ENCODE data around the gene IRF2BPL.
"Not testable (repeated sequence)": the region's sequence is repeated elsewhere in the genome, so short reads cannot be mapped to it uniquely, and the experiment has no call there.

The IRF2BPL gene

GRCh38 chr14:77022236-77022852 lies 6.2 kb downstream of the IRF2BPL start:
- Histone ChIP-seq H3K4me2 (ENCODE audit: low read length) (no peak overlapping the region), H3K9ac (ENCODE audit: low read length) (no peak overlapping the region)
- no peak for DNase-seq

GRCh38 chr14:77021424-77021823 lies 7.1 kb downstream of the IRF2BPL start:
- not testable (repeated sequence) for H3K9ac ChIP-seq (ENCODE audit: low read length); H2BK120ac ChIP-seq (ENCODE audit: low read depth, low read length); H3K56ac ChIP-seq (ENCODE audit: low read length); H3K36me3 ChIP-seq (ENCODE audit: control insufficient read depth, insufficient read depth, low read length); H3K18ac ChIP-seq (ENCODE audit: low read length); H2BK5ac ChIP-seq (ENCODE audit: low read length); H3K4me2 ChIP-seq (ENCODE audit: low read length); H2AK5ac ChIP-seq (ENCODE audit: low read length); H3K27me3 ChIP-seq (ENCODE audit: insufficient read depth, low read length, poor library complexity); H3K4ac ChIP-seq (ENCODE audit: low read depth, low read length); H2BK15ac ChIP-seq (replicated peaks; ENCODE audit: low read depth); H3K27ac ChIP-seq (ENCODE audit: low read depth, low read length); H3K79me1 ChIP-seq (ENCODE audit: low read length); DNase-seq; H3K23ac ChIP-seq (ENCODE audit: low read length); H3K4me3 ChIP-seq (ENCODE audit: low read length); H4K8ac ChIP-seq (ENCODE audit: low read depth, low read length); H4K5ac ChIP-seq (ENCODE audit: low read length)
- Histone ChIP-seq H3K79me2 (ENCODE audit: control insufficient read depth, insufficient read depth, low read length) (peaks cover 16% of the 10 kb centered on the region), H3K4me1 (ENCODE audit: control insufficient read depth, low read depth, low read length) (peaks cover 12% of the 10 kb centered on the region)
- WGBS (ENCODE audit: extremely low coverage, insufficient coverage, low lambda C conversion rate), result no CpG with 5 or more reads among the region's 11 CpGs

More at GRCh38 chr14:77022236-77022852, 6.2 kb downstream of the IRF2BPL start:
- no peak overlapping the region for H3K18ac ChIP-seq (ENCODE audit: low read length)
- no peaks in the 10 kb centered on the region for H3K27me3 ChIP-seq (ENCODE audit: insufficient read depth, low read length, poor library complexity)
- H3K79me2 ChIP-seq (ENCODE audit: control insufficient read depth, insufficient read depth, low read length), result peaks cover 23% of the 10 kb centered on the region
- H3K56ac ChIP-seq (ENCODE audit: low read length), result no peak overlapping the region
- H2BK120ac ChIP-seq (ENCODE audit: low read depth, low read length), result no peak overlapping the region
- no peak overlapping the region for H3K4me3 ChIP-seq (ENCODE audit: low read length)
- H4K5ac ChIP-seq (ENCODE audit: low read length), result no peak overlapping the region
- no peak overlapping the region for H3K23ac ChIP-seq (ENCODE audit: low read length)
- peaks cover 12% of the 10 kb centered on the region for H3K4me1 ChIP-seq (ENCODE audit: control insufficient read depth, low read depth, low read length)
- no peak overlapping the region for H3K27ac ChIP-seq (ENCODE audit: low read depth, low read length)
- H3K4ac ChIP-seq (ENCODE audit: low read depth, low read length), result no peak overlapping the region
- H2BK15ac ChIP-seq (replicated peaks; ENCODE audit: low read depth), result no peak overlapping the region
- H3K36me3 ChIP-seq (ENCODE audit: control insufficient read depth, insufficient read depth, low read length), result no peaks in the 10 kb centered on the region
- H4K8ac ChIP-seq (ENCODE audit: low read depth, low read length), result no peak overlapping the region
- H3K79me1 ChIP-seq (ENCODE audit: low read length), result no peaks in the 10 kb centered on the region
- WGBS (ENCODE audit: extremely low coverage, insufficient coverage, low lambda C conversion rate), result no CpG with 5 or more reads among the region's 9 CpGs
- H2BK5ac ChIP-seq (ENCODE audit: low read length), result no peak overlapping the region
- no peak overlapping the region for H2AK5ac ChIP-seq (ENCODE audit: low read length)

GRCh38 chr14:77018785-77019184 lies 9.7 kb downstream of the IRF2BPL start:
- Histone ChIP-seq H2BK15ac (replicated peaks; ENCODE audit: low read depth) (no peak overlapping the region), H3K27me3 (ENCODE audit: insufficient read depth, low read length, poor library complexity) (no peaks in the 10 kb centered on the region), H3K4me2 (ENCODE audit: low read length) (no peak overlapping the region), H2AK5ac (ENCODE audit: low read length) (no peak overlapping the region), H3K4me3 (ENCODE audit: low read length) (no peak overlapping the region), H3K56ac (ENCODE audit: low read length) (no peak overlapping the region), H2BK5ac (ENCODE audit: low read length) (no peak overlapping the region), H3K4ac (ENCODE audit: low read depth, low read length) (no peak overlapping the region), H3K79me1 (ENCODE audit: low read length) (no peaks in the 10 kb centered on the region), H4K8ac (ENCODE audit: low read depth, low read length) (no peak overlapping the region), H3K23ac (ENCODE audit: low read length) (no peak overlapping the region), H3K9ac (ENCODE audit: low read length) (no peak overlapping the region), H4K5ac (ENCODE audit: low read length) (no peak overlapping the region), H3K27ac (ENCODE audit: low read depth, low read length) (no peak overlapping the region), H2BK120ac (ENCODE audit: low read depth, low read length) (no peak overlapping the region), H3K36me3 (ENCODE audit: control insufficient read depth, insufficient read depth, low read length) (no peaks in the 10 kb centered on the region), H3K4me1 (ENCODE audit: control insufficient read depth, low read depth, low read length) (peaks cover 7% of the 10 kb centered on the region), H3K79me2 (ENCODE audit: control insufficient read depth, insufficient read depth, low read length) (no peaks in the 10 kb centered on the region), H3K18ac (ENCODE audit: low read length) (no peak overlapping the region)
- no peak for DNase-seq
- WGBS (ENCODE audit: extremely low coverage, insufficient coverage, low lambda C conversion rate), result no CpG with 5 or more reads among the region's 3 CpGs

DNA sequence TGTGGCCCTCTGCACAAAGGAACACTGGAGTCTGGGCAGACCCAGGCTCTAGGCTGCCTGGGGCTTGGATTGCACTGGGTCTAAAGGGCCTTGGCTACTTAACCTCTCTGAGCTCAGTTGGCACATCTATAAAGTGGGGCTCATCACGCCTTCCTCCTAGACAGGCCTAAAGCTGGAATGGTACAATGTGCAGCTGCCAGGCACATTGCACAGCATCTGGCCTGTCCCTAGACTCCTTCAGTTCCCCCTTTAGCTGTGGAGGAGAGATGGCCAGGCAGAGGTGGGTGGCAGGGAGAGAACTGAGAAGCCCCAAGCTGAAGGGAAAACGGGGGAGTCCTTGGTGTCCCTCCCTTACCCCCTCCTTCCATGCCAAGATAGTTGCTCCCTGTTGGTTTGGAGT lies 10.8 kb downstream of the IRF2BPL start:
- Histone ChIP-seq H3K4me3 (ENCODE audit: low read length) (no peak overlapping the region), H3K79me1 (ENCODE audit: low read length) (no peaks in the 10 kb centered on the region), H3K79me2 (ENCODE audit: control insufficient read depth, insufficient read depth, low read length) (no peaks in the 10 kb centered on the region), H2BK120ac (ENCODE audit: low read depth, low read length) (no peak overlapping the region), H3K36me3 (ENCODE audit: control insufficient read depth, insufficient read depth, low read length) (no peaks in the 10 kb centered on the region), H4K5ac (ENCODE audit: low read length) (no peak overlapping the region), H3K23ac (ENCODE audit: low read length) (no peak overlapping the region), H3K4me2 (ENCODE audit: low read length) (no peak overlapping the region), H3K27me3 (ENCODE audit: insufficient read depth, low read length, poor library complexity) (no peaks in the 10 kb centered on the region), H4K8ac (ENCODE audit: low read depth, low read length) (no peak overlapping the region), H3K18ac (ENCODE audit: low read length) (no peak overlapping the region), H3K4me1 (ENCODE audit: control insufficient read depth, low read depth, low read length) (no peaks in the 10 kb centered on the region), H3K9ac (ENCODE audit: low read length) (no peak overlapping the region), H2AK5ac (ENCODE audit: low read length) (no peak overlapping the region), H3K56ac (ENCODE audit: low read length) (no peak overlapping the region), H2BK5ac (ENCODE audit: low read length) (no peak overlapping the region), H3K4ac (ENCODE audit: low read depth, low read length) (no peak overlapping the region), H2BK15ac (replicated peaks; ENCODE audit: low read depth) (no peak overlapping the region), H3K27ac (ENCODE audit: low read depth, low read length) (no peak overlapping the region)
- DNase-seq, result no peak
- WGBS (ENCODE audit: extremely low coverage, insufficient coverage, low lambda C conversion rate), result no CpG with 5 or more reads among the region's 2 CpGs

- no peaks in the 10 kb centered on the region for H3K79me2 ChIP-seq (ENCODE audit: control insufficient read depth, insufficient read depth, low read length)
- no peak overlapping the region for H3K4me3 ChIP-seq (ENCODE audit: low read length)
- H2BK120ac ChIP-seq (ENCODE audit: low read depth, low read length), result no peak overlapping the region
- no peak overlapping the region for H4K5ac ChIP-seq (ENCODE audit: low read length)
- no peak overlapping the region for H2BK15ac ChIP-seq (replicated peaks; ENCODE audit: low read depth)
- no peak overlapping the region for H3K4ac ChIP-seq (ENCODE audit: low read depth, low read length)
- no peaks in the 10 kb centered on the region for H3K79me1 ChIP-seq (ENCODE audit: low read length)
- H3K27ac ChIP-seq (ENCODE audit: low read depth, low read length), result no peak overlapping the region
- H3K27me3 ChIP-seq (ENCODE audit: insufficient read depth, low read length, poor library complexity), result no peaks in the 10 kb centered on the region
- no peak overlapping the region for H4K8ac ChIP-seq (ENCODE audit: low read depth, low read length)
- DNase-seq, result no peak
- WGBS (ENCODE audit: extremely low coverage, insufficient coverage, low lambda C conversion rate), result no CpG with 5 or more reads among the region's 7 CpGs
- no peak overlapping the region for H3K18ac ChIP-seq (ENCODE audit: low read length)
- H3K56ac ChIP-seq (ENCODE audit: low read length), result no peak overlapping the region
- H3K4me2 ChIP-seq (ENCODE audit: low read length), result no peak overlapping the region
- no peak overlapping the region for H3K9ac ChIP-seq (ENCODE audit: low read length)
- no peak overlapping the region for H2BK5ac ChIP-seq (ENCODE audit: low read length)
- H3K36me3 ChIP-seq (ENCODE audit: control insufficient read depth, insufficient read depth, low read length), result no peaks in the 10 kb centered on the region
- no peak overlapping the region for H2AK5ac ChIP-seq (ENCODE audit: low read length)
- H3K4me1 ChIP-seq (ENCODE audit: control insufficient read depth, low read depth, low read length), result no peaks in the 10 kb centered on the region
- H3K23ac ChIP-seq (ENCODE audit: low read length), result no peak overlapping the region
These were observed 13.8 kb downstream of the IRF2BPL start for GRCh38 chr14:77014734-77015133.

DNA sequence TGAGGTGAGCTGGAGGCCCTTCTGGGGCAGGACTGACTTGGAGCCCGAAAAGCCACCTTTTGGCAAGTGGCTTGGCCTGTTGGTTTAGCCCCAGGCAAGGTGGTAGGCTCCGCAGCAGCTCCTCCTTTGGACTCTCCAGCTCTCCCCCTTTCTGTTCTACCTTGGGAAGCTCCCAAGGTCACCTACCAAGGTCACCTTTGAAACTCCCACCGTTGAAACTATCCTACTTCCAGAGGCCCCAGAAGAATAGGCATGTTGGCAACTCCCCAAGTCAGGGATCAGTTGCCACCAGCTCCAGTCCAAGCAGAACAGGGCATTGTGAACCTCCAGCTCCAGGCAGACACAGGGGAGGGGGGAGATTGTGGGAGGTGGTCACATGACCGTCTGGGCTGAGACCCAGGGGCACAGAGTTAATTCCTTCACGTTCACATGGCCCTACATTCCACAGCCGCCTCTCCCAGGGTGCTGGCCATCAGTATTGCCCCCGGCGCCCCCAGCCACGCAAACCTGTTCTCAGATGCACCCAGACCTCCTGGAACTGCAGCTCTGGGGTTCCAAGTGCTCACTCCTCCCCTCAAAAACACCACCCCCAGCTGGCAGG lies 14.4 kb downstream of the IRF2BPL start:
- Histone ChIP-seq H4K8ac (ENCODE audit: low read depth, low read length) (no peak overlapping the region), H3K4me2 (ENCODE audit: low read length) (no peak overlapping the region), H2BK15ac (replicated peaks; ENCODE audit: low read depth) (no peak overlapping the region), H3K56ac (ENCODE audit: low read length) (peak overlapping the region; percentile 56), H3K27me3 (ENCODE audit: insufficient read depth, low read length, poor library complexity) (no peaks in the 10 kb centered on the region), H3K79me2 (ENCODE audit: control insufficient read depth, insufficient read depth, low read length) (no peaks in the 10 kb centered on the region), H2BK120ac (ENCODE audit: low read depth, low read length) (no peak overlapping the region), H3K27ac (ENCODE audit: low read depth, low read length) (no peak overlapping the region), H3K4ac (ENCODE audit: low read depth, low read length) (no peak overlapping the region), H2BK5ac (ENCODE audit: low read length) (no peak overlapping the region), H3K4me1 (ENCODE audit: control insufficient read depth, low read depth, low read length) (no peaks in the 10 kb centered on the region), H3K23ac (ENCODE audit: low read length) (no peak overlapping the region), H3K79me1 (ENCODE audit: low read length) (no peaks in the 10 kb centered on the region), H4K5ac (ENCODE audit: low read length) (no peak overlapping the region), H3K36me3 (ENCODE audit: control insufficient read depth, insufficient read depth, low read length) (no peaks in the 10 kb centered on the region), H3K9ac (ENCODE audit: low read length) (no peak overlapping the region), H3K18ac (ENCODE audit: low read length) (no peak overlapping the region), H3K4me3 (ENCODE audit: low read length) (no peak overlapping the region), H2AK5ac (ENCODE audit: low read length) (no peak overlapping the region)
- no CpG with 5 or more reads among the region's 9 CpGs for WGBS (ENCODE audit: extremely low coverage, insufficient coverage, low lambda C conversion rate)
- DNase-seq, result peak; percentile 76

All from mesendoderm (in vitro differentiated cells).